ENCODE results near the gene CLMP. TPM values are rescaled to one million over a fixed set of nuclear protein-coding genes. Genes with fewer than 3 reads are reported as not detected.
"Not testable (repeated sequence)": the region's sequence is repeated elsewhere in the genome, so short reads cannot be mapped to it uniquely, and the experiment has no call there.

Gene CLMP
- polyA plus RNA-seq, 6 donors from 2014 or later = 0.20 to 0.38 (median 0.31) TPM; not detected in 3

DNA sequence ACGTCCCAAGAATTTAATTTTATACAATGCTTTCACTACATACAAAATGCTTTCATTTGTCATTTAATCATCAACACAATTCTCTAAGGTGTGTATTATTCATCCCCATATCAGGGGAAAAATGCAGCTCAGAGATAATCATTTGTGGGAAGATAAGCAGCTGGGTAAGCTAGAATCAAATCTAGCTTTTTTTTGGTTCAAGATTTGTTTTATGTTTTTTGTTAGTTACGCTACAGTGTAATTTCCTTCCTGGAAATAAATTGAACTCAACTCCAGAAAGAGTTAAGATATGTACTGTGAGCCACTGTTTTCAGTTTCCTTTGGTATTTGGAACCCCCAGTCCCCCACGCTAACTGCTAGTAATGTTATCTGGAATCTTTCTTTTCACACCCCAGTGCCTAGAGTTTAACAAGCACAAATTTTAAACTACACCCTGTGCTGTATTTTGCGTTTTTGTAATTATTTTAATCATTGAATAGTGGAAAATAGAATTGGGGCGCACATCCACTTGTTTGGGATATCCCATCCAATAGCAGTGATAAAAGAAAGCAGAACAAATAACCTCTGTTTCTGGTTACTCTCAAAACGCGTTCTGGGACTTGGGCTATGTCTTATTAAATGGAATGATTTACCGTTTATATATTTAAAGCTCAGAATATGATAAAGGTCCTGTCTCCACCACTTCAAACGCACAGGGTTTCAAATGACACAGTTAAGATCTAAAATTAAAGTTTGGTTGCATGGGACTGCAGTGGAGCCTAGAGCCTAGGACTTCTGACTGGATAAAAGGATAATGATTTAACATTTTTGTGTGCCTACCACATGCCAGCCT, 131.0 kb downstream of the CLMP start:
- no peak for DNase-seq
- peak overlapping the region; percentile 96 to 99 (median 98) for H3K27ac Mint-ChIP-seq

DNA sequence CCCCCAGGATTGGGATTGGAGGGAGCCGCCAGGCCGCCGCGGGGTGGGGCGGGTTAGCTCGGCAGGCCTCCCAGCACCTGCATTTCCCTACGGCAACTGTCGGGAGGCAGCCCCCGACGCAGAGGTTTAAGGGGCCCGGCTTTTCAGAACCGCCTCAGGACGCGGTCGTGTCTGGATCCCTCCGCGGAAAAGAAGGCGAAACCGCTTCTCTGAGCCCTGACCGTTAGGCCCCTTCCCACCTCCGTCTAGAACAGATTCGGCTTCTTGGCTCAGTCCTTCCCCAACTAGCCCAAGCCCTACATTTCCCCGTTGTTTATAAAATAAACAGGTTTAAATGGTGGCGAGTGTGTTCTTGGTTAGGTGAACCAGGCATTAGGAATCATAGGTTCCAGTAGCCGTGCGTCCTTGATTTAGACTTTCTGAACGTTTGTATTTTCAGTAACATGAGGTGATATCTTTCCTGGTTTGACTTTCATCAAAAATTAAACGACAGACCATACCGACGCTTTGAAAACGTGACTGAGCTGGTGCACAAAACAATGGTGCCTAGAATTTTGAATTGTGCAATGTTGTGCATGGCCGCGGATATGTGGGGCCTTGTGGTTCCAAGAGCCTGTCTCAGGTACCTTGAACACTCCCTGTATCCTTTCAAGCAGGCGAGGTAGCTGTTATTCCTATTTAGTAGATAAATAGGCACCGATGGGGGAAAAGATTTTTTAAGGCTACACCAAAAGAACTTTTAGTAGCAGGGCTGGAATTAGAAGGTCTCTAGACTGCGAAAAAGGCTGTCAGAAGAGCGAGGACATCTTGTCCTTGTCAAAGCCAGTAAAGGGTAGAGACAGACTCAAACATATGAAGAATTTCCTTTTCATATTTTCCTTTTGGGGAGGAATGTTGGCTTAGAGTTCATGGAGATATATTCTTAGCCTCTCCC, 131.9 kb downstream of the CLMP start:
- Mint-ChIP-seq H3K4me1 (peaks cover 40 to 65% (median 57%) of the 10 kb centered on the region in 3 donors), H3K9me3 (no peaks in the 10 kb centered on the region), H3K27ac (peak overlapping the region; percentile 96 to 99 (median 98)), H3K36me3 (peaks cover 27 to 28% of the 10 kb centered on the region in 2 donors), H3K4me3 (peak overlapping the region; percentile 98 to 100 (median 98)), H3K27me3 (no peaks in the 10 kb centered on the region)
- DNase-seq (peak; percentile 37), ATAC-seq (ENCODE audit: low read depth in 2 of 2) (peak; percentile 3 to 4)

More for the DNA sequence above, 131.0 kb downstream of the CLMP start:
- ATAC-seq (ENCODE audit: low read depth in 2 of 2) = no peak
- Mint-ChIP-seq H3K4me3 (peak overlapping the region; percentile 98 to 100 (median 98)), H3K27me3 (no peaks in the 10 kb centered on the region), H3K9me3 (no peaks in the 10 kb centered on the region), H3K4me1 (peaks cover 37 to 65% (median 57%) of the 10 kb centered on the region in 3 donors), H3K36me3 (peaks cover 20 to 22% of the 10 kb centered on the region in 2 donors)

DNA sequence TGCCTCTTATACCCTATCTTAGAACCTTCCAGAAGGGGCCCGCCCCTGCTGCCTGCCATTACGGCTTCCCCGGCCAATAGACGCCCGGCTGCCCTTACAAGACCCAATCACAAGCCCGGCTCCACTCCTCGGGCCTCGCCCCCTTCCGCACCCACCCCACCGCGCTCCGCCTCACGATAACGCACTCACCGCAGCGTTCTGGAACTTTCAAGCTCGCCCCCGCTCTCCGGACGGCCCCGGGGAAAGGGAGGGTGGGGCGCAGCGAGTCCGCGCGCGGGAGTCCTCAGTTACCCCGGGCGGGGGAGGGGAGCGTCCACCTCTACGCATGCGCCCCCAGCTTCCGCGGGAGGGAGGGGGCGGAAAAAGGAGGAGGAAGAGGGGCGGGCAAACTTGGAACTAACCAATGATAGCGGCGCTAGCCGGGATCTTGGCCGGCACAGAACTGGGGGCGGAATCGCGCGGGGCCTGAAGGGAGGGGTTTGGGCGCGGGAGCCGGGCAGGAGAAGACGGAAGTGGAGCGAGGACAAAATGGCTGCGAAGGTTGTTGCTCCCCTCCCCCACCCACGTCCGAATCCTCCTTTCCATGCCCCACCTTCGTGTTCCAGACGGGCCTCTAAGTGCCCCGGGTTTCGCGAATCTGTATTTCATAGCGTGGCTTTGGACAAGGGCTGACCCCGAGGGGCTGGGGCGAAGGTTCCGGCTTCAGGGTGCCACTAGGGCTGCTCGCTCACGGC, 132.7 kb downstream of the CLMP start:
- DNase-seq = peak; percentile 99
- H3K4me1 Mint-ChIP-seq = peaks cover 46 to 74% (median 66%) of the 10 kb centered on the region in 3 donors
- H3K27ac Mint-ChIP-seq = peak overlapping the region; percentile 96 to 99 (median 98)
- H3K4me3 Mint-ChIP-seq = peak overlapping the region; percentile 98 to 100 (median 98)
- ATAC-seq (ENCODE audit: low read depth in 2 of 2) = peak; percentile 85 to 86
- H3K36me3 Mint-ChIP-seq = peaks cover 35 to 36% of the 10 kb centered on the region in 2 donors
- H3K27me3 Mint-ChIP-seq = no peaks in the 10 kb centered on the region
- no peaks in the 10 kb centered on the region for H3K9me3 Mint-ChIP-seq

DNA sequence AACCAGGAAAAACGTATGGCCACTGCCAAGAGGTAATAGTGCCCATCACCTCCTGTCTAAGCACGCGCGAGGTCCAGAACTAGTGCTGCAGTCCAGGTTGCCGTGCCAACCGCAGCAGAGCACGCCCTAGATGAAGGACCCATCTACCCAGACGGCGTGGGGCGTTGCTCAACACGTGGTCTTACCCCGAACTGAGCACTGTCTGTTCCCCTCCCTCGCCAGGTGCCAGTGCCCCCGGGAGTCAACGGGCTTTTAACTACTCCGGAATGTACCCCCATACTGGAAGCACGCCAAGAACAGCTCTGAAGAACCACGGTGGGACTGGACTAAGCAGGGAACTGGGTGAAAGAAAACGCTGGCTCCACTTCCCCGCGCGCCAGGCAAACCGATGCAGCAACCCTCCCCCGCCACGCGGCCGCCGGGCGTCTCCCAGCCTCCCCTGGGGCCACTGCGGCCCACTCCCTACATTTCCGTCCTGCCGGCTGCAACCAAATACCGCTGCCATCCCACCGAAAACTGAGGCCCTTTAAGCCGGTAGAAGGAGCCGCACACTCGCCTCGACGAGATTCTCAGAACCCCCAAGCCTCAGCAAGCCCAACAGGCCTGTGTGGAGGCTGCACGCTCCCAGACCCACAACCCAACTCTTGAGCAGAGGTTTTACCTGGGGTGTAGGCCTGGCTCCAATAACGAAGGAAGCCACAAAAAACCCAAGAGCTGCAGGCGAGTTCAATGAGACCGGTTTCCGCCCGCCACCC, 133.5 kb downstream of the CLMP start, which contains the start of gene HSPA8:
Gene HSPA8 (minus strand): TSS at position 734 of the 755 bp plus-strand sequence. CDS start 812 bp downstream, outside the sequence.
- DNase-seq = peak; percentile 54
- Mint-ChIP-seq H3K4me3 (peak within 1 kb of the TSS; percentile 98 to 100 (median 98)), H3K27ac (peak within 1 kb of the TSS; percentile 96 to 99 (median 98)), H3K36me3 (peaks cover 35 to 36% of the 10 kb centered on the region in 2 donors), H3K9me3 (no peaks in the 10 kb centered on the region), H3K4me1 (peaks cover 53 to 81% (median 73%) of the 10 kb centered on the region in 3 donors), H3K27me3 (no peaks in the 10 kb centered on the region)
- peak in 1 of 2 donors; percentile 5 for ATAC-seq (ENCODE audit: low read depth in 2 of 2)

DNA sequence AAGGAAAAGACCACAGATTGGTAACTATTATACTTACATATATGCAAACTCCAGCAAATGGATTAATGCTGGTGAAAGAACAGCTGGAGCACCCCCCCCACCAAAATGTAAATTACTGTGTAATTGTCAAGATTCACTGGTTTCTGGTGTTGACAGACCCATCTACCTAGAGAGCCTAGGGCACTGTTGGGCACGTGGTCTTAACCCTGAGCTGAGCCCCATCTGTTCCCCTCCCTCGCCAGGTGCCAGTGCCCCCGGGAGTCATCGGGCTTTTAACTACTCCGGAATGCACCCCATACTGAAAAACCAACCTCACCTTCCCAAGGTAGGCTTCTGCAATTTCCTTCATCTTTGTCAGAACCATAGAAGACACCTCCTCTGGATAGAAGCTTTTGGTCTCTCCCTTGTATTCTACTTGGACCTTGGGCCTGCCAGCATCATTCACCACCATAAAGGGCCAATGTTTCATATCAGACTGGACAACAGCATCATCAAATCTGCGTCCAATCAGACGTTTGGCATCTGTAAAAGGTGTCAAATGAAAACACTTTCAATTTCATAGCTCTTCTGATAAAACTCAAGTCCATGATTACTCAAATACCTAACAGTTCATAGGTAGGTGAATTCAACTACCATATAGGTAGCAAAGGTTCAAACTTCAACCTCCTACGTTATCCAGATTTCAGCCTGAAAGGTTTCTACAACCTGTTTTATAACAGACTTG, 134.6 kb downstream of the CLMP start:
- Mint-ChIP-seq H3K36me3 (peaks cover 35 to 36% of the 10 kb centered on the region in 2 donors), H3K27ac (peak overlapping the region; percentile 76 to 99 (median 98)), H3K4me1 (peaks cover 51 to 83% (median 69%) of the 10 kb centered on the region in 3 donors), H3K27me3 (no peaks in the 10 kb centered on the region), H3K9me3 (no peaks in the 10 kb centered on the region), H3K4me3 (peak overlapping the region; percentile 98 to 100 (median 98))
- no peak for ATAC-seq (ENCODE audit: low read depth in 2 of 2)
- DNase-seq = no peak

DNA sequence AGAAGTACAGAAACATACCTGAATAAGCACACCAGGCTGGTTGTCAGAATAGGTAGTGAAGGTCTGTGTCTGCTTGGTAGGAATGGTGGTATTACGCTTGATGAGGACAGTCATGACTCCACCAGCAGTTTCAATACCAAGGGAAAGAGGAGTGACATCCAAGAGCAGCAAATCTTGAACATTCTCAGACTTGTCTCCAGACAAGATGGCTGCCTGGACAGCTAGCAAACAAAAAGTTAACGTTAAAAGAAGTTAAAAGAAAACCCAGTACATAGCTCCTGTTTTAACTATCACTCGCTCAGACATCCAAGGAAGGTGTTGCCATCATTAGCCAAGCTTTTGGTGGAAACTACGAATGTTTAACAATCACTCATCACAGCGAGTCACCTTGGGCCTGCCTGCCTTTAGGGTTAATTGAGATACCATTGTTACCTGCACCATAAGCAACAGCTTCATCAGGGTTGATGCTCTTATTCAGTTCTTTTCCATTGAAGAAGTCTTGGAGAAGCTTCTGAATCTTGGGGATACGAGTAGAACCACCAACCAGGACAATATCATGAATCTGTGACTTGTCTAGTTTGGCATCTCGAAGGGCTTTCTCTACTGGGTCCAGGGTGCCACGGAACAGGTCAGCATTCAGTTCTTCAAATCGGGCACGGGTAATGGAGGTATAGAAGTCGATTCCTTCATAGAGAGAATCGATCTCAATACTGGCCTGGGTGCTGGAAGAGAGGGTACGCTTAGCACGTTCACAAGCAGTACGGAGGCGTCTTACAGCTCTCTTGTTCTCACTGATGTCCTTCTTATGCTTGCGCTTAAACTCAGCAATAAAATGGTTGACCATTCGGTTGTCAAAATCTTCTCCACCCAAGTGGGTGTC, 135.8 kb downstream of the CLMP start:
- not testable (repeated sequence) for DNase-seq; H3K9me3 Mint-ChIP-seq; ATAC-seq (ENCODE audit: low read depth in 2 of 2); H3K27me3 Mint-ChIP-seq
- Mint-ChIP-seq H3K4me3 (peak overlapping the region; percentile 98 to 100 (median 98)), H3K4me1 (peaks cover 56 to 84% (median 68%) of the 10 kb centered on the region in 3 donors), H3K36me3 (peaks cover 35 to 36% of the 10 kb centered on the region in 2 donors), H3K27ac (peak overlapping the region in 5 of 6 donors; percentile 44 to 99 (median 70))

DNA sequence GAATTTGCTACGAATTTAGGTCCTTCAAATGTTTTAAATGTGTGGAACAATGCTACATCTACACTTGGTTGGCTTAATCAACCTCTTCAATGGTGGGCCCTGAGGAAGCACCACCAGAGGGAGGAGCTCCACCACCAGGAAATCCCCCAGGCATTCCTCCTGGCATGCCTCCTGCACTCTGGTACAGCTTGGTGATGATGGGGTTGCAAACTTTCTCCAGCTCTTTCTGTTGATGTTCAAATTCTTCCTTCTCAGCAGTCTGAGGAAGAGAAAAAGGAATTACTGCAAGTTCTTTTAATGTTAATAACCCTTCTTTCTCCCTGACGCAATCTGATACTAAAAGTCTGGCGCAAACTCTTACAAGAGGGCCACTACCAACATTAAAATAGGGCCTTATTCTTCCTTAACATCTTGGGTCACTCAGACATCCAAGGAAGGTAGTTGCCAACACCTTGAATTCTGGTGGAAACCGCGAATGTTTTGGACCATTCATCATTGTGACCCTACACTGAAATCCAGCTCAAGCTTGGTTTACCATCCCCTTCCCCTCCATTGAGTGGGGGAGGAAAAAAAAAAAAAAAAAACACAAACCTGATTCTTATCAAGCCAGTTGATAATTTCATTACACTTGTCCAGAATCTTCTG, 137.3 kb downstream of the CLMP start:
- Mint-ChIP-seq H3K9me3 (no peaks in the 10 kb centered on the region), H3K27me3 (no peaks in the 10 kb centered on the region), H3K4me1 (peaks cover 57 to 81% (median 58%) of the 10 kb centered on the region in 3 donors), H3K36me3 (peaks cover 35 to 36% of the 10 kb centered on the region in 2 donors), H3K27ac (peak overlapping the region in 3 of 6 donors; percentile 47 to 99 (median 53)), H3K4me3 (peak overlapping the region in 6 of 8 donors; percentile 5 to 98 (median 23))
- DNase-seq (no peak), ATAC-seq (ENCODE audit: low read depth in 2 of 2) (no peak)

DNA sequence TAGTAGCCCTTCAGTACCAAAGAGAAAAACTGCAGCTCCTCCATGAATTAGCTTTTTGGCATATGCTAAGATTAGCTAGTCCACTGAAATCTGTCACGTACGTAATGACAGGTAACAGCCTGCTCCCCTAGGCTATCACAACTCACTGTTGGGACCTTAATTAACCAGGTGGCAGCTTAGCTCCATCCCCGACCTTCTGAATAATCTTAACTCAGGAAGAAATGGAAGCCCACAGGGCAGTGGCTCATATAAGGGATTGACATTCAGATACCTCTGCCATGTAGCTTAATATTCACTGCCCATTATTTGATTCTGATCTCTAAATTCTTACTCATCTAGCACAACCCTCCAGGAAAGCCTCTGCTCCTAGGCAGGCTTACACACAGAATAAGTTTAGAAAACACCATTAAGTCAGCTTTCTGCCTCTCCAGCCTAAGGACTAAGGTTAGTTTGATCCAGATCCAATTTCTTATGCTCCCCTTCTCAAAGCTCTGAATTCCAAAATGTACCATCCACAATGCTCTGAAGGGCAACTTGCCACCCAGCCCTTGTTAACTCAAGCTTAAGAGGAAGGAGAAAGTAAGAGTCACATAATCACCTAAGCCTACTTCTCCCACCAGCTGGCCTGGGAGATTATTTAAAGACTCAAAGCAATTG, 138.1 kb downstream of the CLMP start:
- no peaks in the 10 kb centered on the region for H3K9me3 Mint-ChIP-seq
- H3K27ac Mint-ChIP-seq = peak overlapping the region in 2 of 6 donors; percentile 85 to 99
- DNase-seq (no peak), ATAC-seq (ENCODE audit: low read depth in 2 of 2) (no peak)
- peaks cover 57 to 81% (median 57%) of the 10 kb centered on the region in 3 donors for H3K4me1 Mint-ChIP-seq
- no peaks in the 10 kb centered on the region for H3K27me3 Mint-ChIP-seq
- H3K4me3 Mint-ChIP-seq = peak overlapping the region in 1 of 8 donors; percentile 47
- H3K36me3 Mint-ChIP-seq = peaks cover 35% of the 10 kb centered on the region in 2 donors

DNA sequence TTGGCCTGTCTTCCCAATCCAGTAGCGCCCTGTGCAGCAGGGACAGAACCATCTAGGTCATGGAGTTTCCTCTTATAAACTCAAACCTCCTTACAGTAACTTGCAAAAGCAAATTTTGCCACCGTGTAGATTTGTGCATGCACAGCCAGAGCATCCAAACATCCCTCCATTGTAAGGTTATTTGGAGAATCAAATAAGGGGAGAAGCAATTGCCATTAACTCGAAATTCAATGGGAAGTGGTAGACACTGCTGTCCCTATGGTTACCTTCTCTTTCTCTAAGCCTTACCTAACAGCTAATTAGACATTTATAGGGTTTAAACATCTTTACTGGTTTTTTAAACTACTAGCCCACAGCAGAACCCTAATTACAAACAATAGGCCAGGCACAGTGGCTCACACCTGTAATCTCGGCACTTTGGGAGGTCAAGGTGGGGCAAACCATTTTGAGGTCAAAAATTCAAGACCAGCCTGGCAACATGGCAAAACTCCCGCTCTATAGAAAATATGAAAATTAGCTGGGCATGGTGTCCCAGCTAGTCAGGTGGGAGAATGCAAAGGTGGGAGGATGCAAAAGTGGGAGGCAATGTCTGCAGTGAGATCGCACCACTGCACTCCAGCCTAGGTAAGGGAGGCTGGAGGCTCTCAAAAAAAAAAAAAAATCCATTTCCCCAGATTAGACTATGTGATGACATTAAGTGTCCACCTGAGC, 139.7 kb downstream of the CLMP start:
- H3K36me3 Mint-ChIP-seq = peaks cover 19 to 23% of the 10 kb centered on the region in 2 donors
- ATAC-seq (ENCODE audit: low read depth in 2 of 2) (no peak), DNase-seq (no peak)
- peaks cover 44 to 67% (median 47%) of the 10 kb centered on the region in 3 donors for H3K4me1 Mint-ChIP-seq
- no peaks in the 10 kb centered on the region for H3K9me3 Mint-ChIP-seq
- H3K27me3 Mint-ChIP-seq = no peaks in the 10 kb centered on the region
- H3K27ac Mint-ChIP-seq = peak overlapping the region in 2 of 6 donors; percentile 36 to 88
- H3K4me3 Mint-ChIP-seq = peak overlapping the region in 2 of 8 donors; percentile 28 to 47
